Ishikawa (cell line): ENCODE measurements around the gene NEURL2.

Source experiments
- CREB1 ChIP-seq: IDR thresholded peaks from 2 replicates; pipeline ENCODE4 v1.6.1; 2012; ENCODE audit warnings: low read depth
- EP300 ChIP-seq: IDR thresholded peaks from 2 replicates; pipeline ENCODE4 v1.6.1; 2012; ENCODE audit warnings: borderline replicate concordance
- FOXM1 ChIP-seq: IDR thresholded peaks from 2 replicates; pipeline ENCODE4 v1.6.1; 2012; ENCODE audit warnings: low read depth, borderline replicate concordance
- MAX ChIP-seq: IDR thresholded peaks from 2 replicates; pipeline ENCODE4 v1.6.1; 2012
- RAD21 ChIP-seq: IDR thresholded peaks from 2 replicates; pipeline ENCODE4 v1.6.1; 2012; ENCODE audit warnings: low read depth
- TAF1 ChIP-seq: IDR thresholded peaks from 2 replicates; pipeline ENCODE4 v1.6.1; 2012; ENCODE audit warnings: low read depth, mild to moderate bottlenecking
- USF1 ChIP-seq: IDR thresholded peaks from 2 replicates; pipeline ENCODE4 v1.6.1; 2012
- ZBTB7A ChIP-seq: IDR thresholded peaks from 2 replicates; pipeline ENCODE4 v1.6.1; 2012; ENCODE audit warnings: low read depth
- TF ChIP-seq, protein P1 (sequence below): IDR thresholded peaks from 2 replicates; pipeline ENCODE4 v1.6.1; 2012; ENCODE audit warnings: low read depth, mild to moderate bottlenecking

GRCh38 chr20:45904583-45905504 is 13.8 kb upstream of the NEURL2 start:
- TF ChIP-seq USF1: no peak
- TF ChIP-seq, protein P1, sequence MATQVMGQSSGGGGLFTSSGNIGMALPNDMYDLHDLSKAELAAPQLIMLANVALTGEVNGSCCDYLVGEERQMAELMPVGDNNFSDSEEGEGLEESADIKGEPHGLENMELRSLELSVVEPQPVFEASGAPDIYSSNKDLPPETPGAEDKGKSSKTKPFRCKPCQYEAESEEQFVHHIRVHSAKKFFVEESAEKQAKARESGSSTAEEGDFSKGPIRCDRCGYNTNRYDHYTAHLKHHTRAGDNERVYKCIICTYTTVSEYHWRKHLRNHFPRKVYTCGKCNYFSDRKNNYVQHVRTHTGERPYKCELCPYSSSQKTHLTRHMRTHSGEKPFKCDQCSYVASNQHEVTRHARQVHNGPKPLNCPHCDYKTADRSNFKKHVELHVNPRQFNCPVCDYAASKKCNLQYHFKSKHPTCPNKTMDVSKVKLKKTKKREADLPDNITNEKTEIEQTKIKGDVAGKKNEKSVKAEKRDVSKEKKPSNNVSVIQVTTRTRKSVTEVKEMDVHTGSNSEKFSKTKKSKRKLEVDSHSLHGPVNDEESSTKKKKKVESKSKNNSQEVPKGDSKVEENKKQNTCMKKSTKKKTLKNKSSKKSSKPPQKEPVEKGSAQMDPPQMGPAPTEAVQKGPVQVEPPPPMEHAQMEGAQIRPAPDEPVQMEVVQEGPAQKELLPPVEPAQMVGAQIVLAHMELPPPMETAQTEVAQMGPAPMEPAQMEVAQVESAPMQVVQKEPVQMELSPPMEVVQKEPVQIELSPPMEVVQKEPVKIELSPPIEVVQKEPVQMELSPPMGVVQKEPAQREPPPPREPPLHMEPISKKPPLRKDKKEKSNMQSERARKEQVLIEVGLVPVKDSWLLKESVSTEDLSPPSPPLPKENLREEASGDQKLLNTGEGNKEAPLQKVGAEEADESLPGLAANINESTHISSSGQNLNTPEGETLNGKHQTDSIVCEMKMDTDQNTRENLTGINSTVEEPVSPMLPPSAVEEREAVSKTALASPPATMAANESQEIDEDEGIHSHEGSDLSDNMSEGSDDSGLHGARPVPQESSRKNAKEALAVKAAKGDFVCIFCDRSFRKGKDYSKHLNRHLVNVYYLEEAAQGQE: no peak
- no peak for TF ChIP-seq EP300
- no peak for TF ChIP-seq ZBTB7A
- TF ChIP-seq FOXM1: no peak
- no peak for TF ChIP-seq CREB1
- TF ChIP-seq RAD21: no peak
- TF ChIP-seq TAF1: no peak
- no peak for TF ChIP-seq MAX
